Tongue (tissue), 2 donors: ENCODE measurements around the gene PCNT. TPM values are rescaled to one million over a fixed set of nuclear protein-coding genes. Genes with fewer than 3 reads are reported as not detected.

Source experiments
- DNase-seq: peaks from one replicate; pipeline ENCODE4 v3.0.0-alpha.2; 2015
- total RNA-seq: library from RNA; depleted of rRNA; stranded (reverse); fragments of >200 nt; gene quantifications from one replicate; pipeline ENCODE4 v1.2.3, GENCODE V29; 2014

PCNT gene
- 149 TPM for total RNA-seq

- peak; percentile 99 for DNase-seq
Measured at GRCh38 chr21:46323710-46324389, at the start of gene PCNT, which contains the start of gene C21orf58. TSS of gene PCNT (plus strand) at chr21:46324156. CDS start at chr21:46324229, 73 bp downstream. TSS of gene C21orf58 (minus strand) at chr21:46323870. CDS start at chr21:46322738, 1,132 bp downstream.

GRCh38 chr21:46274797-46275390 lies 49.1 kb upstream of the PCNT start:
- DNase-seq = no peak

DNA sequence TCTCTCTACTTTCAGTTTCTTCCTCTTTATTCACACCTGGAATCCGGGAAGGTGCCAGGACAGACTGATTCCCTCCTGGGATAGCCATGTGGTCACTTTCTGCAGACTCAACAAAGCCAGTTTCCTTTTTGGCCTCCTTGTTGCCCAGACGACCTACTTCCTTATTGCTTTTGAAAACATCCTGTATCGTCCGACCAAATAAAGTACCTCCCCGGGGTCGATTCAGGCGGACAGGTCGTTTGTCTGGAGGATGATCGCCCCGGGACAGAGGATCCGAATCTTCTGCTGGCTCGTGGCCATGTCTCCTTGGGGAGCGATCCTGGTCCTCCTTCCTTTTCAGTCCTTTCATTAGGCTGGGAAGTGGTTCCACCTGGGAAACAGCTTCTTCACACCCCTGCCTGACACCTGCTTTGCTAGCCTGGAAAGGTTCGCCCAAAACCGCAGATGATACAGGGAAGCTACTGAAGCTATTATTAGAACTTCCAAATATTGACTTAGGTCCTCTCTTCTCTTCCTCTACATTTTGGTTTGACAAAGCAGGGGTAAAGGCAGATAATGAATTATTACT lies 39.8 kb upstream of the PCNT start:
- no peak for DNase-seq

DNA sequence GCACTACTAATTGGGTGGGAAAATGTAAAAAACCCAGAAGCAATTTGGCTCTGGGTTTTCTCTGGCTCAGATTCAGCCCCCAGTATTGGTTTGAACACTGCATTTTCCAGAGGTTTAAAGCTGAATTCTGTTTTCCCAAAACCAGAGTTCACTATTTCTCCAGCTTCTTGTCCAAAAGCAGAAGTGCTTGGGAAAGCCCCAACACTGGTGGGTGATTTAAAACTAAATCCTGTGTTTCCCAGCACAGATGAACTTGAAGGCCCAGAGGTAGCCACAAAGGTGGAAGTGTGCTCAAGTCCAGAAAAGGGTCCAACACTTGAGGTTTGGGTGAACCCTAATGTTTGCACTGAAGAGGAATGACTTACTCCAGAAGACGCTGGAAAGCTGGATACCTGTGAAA lies 39.2 kb upstream of the PCNT start:
- no peak for DNase-seq

- DNase-seq = no peak
Measured at GRCh38 chr21:46285206-46285661, 38.7 kb upstream of the PCNT start, which contains the start of gene MCM3AP. TSS of gene MCM3AP (minus strand) at chr21:46285611. CDS start at chr21:46285286, 325 bp downstream.

DNA sequence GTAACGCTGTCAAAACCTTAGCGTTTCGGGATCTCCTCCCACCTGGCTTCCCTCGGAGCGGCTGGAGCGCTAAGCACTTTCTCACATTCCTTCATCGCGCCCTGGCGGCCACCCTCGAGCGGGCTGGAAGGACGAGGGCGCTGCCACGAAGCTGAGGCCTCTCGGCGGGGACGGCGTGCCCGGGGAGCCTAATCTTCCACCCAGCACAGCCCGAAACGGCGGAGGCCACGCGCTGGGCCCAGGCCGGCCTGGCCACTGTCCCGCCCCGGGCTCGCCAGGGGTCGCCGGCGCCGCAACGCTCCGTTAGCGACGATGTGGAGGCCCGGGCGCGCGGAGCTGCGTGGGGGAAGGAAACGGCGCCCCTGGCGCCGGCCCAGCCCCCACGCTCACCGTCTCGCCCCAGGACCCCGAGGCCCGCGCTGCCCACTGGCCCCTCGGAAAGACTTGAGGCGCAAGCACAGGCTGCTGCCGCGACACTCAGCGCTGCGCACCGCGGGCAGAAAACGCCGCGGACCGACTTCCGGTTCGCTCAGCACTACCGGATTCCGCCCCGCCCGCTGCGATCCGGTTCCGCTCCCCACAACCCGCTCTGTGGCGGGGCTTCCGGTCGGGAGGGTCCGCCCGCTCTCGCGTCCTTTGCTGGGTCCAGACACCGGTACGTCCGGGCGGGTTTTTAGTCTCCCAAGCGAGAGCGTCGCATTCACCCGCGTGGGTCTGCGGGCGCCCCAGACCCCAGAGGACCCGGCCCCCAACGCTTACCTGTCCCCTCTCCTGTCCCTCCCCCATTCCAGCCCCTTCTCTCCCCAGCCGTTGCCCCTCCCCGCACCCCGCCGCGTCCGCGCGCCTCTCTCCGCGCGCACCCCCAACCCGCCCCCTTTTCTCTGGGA lies 38.0 kb upstream of the PCNT start, which contains the start of gene YBEY:
Gene YBEY, plus strand, starts transcription at position 582 of the 887 bp plus-strand sequence. CDS start 572 bp downstream, outside the sequence.
- DNase-seq = peak; percentile 96

GRCh38 chr21:46286648-46287002 lies 37.3 kb upstream of the PCNT start:
- no peak for DNase-seq

DNA sequence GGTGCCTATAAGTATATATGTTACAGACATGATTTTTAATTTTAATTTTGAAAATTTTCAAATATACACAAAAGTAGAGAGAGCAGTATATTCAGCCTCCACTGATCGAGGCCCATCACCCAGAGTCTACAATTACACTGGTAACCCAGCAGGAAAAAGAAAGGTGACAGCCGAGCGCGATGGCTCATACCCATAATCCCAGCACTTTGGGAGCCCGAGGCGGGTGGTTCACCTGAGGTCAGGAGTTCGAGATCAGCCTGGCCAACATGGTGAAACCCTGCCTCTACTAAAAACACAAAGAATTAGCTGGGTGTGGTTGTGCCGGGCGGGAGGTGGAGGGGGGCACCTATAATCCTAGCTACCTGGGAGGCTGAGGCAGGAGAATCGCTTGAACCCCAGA lies 36.4 kb upstream of the PCNT start:
- DNase-seq = no peak

DNA sequence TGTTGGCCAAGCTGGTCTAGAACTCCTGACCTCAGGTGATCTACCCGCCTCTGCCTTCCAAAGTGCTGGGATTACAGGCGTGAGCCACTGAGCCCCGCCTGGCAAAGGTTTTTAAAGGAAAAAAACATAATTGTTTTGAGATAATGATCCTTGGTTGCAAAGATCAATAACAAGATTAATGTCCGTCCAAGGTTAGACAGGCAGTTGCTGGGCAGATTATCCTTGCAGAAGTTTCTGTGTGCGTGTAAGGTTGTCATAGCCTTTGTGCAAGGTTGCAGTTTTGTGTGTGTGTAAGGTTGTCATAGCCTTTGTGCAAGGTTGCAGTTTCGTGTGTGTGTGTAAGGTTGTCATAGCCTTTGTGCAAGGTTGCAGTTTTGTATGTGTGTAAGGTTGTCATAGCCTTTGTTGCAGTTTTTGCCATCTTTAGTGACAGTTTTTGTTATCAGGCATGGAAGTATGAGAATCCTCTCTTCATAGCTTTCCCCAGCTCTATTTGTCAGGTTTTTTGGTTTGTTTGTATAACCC lies 34.2 kb upstream of the PCNT start:
- no peak for DNase-seq

DNA sequence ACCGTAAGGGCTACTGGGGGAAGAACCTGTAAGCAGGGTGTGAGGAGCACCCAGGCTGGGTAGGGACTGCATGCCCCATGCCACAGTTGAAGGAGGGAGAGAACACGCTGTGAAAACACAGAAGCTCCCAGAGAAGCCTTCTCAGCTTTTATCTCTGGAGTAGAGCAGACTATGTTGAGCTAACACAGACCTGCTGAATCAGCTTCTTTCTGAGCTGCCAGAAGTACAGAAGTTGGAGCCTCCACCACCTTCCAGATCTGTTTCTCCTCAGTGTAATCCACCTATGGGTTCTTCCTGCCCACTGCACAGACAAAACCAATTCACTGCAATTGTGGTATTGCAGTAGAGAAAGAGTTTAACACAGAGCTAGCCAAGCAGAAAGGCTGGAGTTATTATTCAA lies 32.4 kb upstream of the PCNT start:
- no peak for DNase-seq

DNA sequence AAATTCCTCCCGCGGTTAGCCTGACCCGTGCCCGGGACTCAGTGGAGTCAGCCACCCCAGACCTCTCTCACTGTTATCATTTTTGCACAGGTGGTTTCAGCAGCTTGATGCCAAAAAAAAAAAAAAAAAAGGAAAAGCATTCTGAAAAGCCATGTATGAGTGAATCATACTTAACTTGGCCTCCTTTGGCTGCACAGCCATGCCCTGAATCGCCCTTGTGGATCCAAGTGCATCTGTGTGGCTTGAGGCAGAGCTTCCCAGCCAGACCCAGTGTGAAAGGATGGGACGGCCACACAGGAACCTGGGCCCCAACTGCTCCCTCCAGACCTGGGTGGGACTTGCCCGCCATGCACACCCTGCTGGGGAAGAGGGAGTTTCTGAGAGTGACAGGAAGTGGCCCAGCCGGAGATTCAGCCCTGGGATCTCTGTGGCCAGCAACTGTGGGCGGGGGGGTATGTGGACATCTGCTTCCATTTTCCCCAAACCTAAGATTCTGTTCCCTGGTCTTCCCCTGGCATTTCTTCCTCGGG lies 29.2 kb upstream of the PCNT start:
- DNase-seq = no peak

GRCh38 chr21:46295177-46295770 lies 28.7 kb upstream of the PCNT start:
- DNase-seq = peak; percentile 16

DNA sequence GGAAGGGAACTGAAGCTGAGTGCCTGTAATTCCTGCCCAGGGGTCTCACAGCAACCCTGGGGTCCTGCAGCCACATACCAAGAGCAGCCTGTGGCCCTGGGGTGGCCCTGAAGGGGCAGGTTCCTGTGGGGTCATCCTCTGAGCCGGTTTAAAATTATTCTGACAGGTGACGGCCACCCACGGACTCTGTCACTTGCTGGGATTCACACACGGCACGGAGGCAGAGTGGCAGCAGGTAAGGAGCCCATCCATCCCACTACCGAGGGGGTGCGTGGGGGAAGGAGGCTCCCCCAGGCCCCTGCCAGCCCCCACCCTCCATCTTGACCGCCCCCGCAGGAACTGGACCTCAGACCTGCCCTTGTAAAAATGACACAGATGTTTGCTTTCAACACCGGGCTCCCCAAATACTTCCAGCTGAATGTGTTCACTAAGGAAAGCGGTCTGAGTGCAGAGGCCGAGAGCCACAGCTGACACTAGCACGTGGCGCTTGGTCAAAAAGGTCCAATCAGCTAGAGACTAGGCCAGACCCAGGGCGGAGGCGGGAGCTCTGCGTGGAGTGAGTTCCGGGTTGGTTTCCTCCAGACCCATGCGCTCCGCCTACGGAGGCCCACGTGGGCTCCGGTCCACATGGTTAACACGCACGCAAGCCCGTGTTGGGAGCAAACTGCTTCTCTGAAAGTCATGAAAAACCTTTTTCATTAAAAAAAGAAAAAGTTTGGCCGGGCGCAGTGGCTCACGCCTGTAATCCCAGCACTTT lies 27.8 kb upstream of the PCNT start:
- peak; percentile 92 for DNase-seq

GRCh38 chr21:46297338-46298271 lies 26.4 kb upstream of the PCNT start:
- DNase-seq = peak; percentile 53

DNA sequence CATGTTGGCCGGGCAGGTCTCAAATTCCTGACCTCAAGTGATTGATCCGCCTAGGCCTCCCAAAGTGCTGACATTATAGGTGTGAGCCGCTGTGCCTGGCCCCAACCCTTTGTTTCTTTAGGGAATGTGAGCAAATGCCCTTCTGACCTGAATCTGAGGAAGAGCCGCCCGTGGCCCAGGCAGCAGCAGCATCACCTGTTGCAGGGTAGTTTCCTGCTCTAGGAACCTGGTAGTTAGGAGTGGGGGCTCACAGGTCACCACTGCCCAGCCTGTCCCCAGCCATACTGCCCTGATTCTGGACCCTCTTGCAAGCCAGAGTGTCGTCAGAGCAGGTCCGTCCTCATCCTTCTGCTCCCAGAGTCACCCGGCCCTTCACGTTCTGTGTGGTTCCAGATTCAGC lies 24.8 kb upstream of the PCNT start:
- no peak for DNase-seq

GRCh38 chr21:46301759-46302158 lies 22.2 kb upstream of the PCNT start:
- DNase-seq = no peak

DNA sequence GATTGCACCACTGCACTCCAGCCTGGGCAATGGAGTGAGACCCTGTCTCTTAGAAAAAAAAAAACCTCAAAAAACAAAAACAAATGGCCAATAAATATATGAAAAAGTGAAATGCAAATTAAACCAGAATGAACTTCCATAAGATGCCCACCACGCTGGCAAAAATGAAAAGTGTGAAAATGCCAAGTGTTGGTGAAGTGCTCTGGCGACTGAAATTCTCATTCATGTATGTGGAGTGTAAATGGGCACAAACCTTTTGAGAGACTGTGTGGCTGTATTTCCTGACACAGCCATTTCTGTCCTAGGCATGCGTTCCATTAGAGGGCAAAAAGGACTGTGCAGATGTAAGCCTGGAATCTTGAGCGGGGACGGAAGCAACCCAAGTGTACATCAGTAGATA lies 19.5 kb upstream of the PCNT start:
- no peak for DNase-seq

DNA sequence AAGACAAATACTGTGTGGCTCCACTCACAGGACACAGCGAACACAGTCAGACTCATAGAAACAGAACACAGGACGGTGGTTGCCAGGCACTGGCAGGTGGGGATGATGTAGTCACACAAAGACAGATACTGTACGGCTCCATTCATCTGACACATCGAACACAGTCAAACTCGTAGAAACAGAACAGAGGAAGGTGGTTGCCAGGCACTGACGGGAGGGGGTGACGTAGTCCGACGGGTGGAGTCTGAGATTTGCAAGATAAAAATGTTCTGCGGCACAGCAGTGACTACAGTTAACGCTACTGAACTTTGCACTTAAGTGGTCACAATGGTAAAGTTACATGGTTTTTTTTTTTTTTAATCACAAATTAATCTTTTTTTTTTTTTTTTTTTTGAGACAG lies 19.0 kb upstream of the PCNT start:
- DNase-seq = no peak

DNA sequence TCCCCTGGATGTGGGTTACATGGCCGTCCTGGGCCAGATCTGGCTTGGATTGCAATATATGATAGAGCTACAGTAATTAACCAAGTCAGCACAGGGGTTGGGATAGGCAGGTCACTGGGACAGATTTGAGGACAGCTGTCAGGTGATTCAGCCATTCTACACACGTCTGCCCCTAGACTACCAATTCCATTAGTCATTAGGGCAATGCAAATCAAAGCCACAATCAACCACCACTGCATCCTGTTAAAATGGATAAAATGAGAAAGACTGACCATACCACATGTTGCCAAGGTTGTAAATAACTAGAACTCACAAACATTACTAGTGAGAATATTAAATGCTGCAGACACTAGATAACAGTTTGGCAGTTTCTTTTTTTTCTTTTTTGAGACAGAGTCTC lies 16.3 kb upstream of the PCNT start:
- no peak for DNase-seq

DNA sequence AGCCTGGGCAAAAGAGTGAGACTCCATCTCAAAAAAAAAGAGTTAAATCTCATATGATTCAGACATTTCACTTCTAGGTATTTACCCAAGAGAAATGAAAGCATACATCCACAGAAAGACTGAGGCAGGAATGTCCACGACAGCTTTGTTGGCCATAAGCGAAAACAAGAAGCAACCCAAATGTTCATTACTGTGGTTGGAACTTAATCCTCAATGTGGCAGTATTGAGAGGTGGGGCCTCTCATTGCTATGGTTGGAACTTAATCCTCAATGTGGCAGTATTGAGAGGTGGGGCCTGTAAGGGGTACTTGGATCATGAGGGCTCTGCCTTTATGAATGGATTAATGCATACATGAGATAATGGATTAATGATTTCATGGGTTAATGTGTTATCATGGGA lies 15.5 kb upstream of the PCNT start:
- DNase-seq = no peak
